Central memory CD8-positive, alpha-beta T cell (primary cell): ENCODE measurements around the gene SCAPER.
"Not testable (repeated sequence)": the region's sequence is repeated elsewhere in the genome, so short reads cannot be mapped to it uniquely, and the experiment has no call there.

Experiments
- ATAC-seq: fragments of 150-1000 bp; cut with Tn5 transposase; replicated peaks from 2 replicates; pipeline ENCODE4 v1.10.0; 2022; ENCODE audit warnings: mild to moderate bottlenecking, moderate FRiP score, moderate number of reproducible peaks; ENCODE audit not compliant: poor library complexity, severe bottlenecking; ENCODE audit errors: extremely low read depth
- DNase-seq, 2 donors: peaks; one replicate each; pipeline ENCODE4 v3.0.0; 2021; ENCODE audit warnings: low spot score in 2 of 2
- H3K27ac Mint-ChIP-seq: one replicate; pipeline ENCODE4 v1.8.0; 2022; ENCODE audit warnings: low read depth, mild to moderate bottlenecking, moderate library complexity, mixed read lengths
- H3K27me3 Mint-ChIP-seq: one replicate; pipeline ENCODE4 v1.8.0; 2022; ENCODE audit warnings: mixed read lengths
- H3K36me3 Mint-ChIP-seq: one replicate; pipeline ENCODE4 v1.8.0; 2022; ENCODE audit warnings: mild to moderate bottlenecking, moderate library complexity, mixed read lengths; ENCODE audit not compliant: insufficient read depth
- H3K4me1 Mint-ChIP-seq: one replicate; pipeline ENCODE4 v1.8.0; 2022; ENCODE audit warnings: mixed read lengths
- H3K4me3 Mint-ChIP-seq: one replicate; pipeline ENCODE4 v1.8.0; 2022; ENCODE audit warnings: mild to moderate bottlenecking, moderate library complexity, mixed read lengths
- H3K9me3 Mint-ChIP-seq: one replicate; pipeline ENCODE4 v1.8.0; 2022; ENCODE audit warnings: mixed read lengths

The SCAPER gene

DNA sequence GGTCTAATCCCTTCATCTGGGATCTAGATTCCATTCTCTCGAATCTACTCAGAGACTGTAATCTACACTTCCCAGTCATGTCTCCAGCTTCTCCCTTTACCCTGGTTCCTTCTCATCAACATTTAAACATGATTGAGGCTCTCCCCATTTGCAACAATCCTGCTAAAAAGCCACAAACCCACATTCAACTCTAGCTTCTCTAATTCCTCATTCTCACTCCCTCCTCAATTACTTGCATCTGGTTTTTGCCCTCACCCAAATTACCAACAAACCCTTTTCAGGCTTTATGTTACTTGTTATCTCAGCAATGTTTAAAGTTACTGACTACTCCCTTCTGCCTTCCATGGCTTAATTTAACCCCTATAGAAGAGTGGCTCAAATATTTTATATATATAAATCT lies 605.4 kb downstream of the SCAPER start:
- no peak for DNase-seq
- H3K27ac Mint-ChIP-seq, result no peak overlapping the region

DNA sequence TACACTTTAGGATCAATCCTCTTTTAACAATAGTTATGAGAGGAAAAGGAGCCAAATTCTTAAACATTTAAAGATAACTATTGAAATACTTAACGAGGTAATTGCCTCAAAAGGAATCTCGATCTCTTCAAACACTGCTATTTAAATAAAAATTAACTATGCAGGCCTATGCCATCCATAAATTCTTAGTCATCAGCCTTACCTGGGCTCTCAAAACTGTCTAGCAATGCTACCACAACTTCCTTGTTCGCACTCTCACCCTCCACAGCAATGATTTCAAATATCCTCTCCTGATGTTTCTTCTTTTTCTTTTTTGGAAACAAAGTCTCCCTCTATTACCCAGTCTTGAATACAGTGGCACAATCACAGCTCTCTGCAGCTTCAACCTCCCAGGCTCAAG lies 606.2 kb downstream of the SCAPER start:
- no peak for ATAC-seq
- Mint-ChIP-seq H3K4me3 (no peak overlapping the region), H3K27me3 (no peaks in the 10 kb centered on the region), H3K36me3 (peaks cover 4% of the 10 kb centered on the region), H3K9me3 (no peaks in the 10 kb centered on the region), H3K4me1 (peaks cover 19% of the 10 kb centered on the region), H3K27ac (no peak overlapping the region)
- DNase-seq, result no peak

More for the DNA sequence above, 605.4 kb downstream of the SCAPER start:
- ATAC-seq, result no peak
- Mint-ChIP-seq H3K9me3 (no peaks in the 10 kb centered on the region), H3K4me3 (no peak overlapping the region), H3K27me3 (no peaks in the 10 kb centered on the region), H3K4me1 (peaks cover 16% of the 10 kb centered on the region), H3K36me3 (peaks cover 2% of the 10 kb centered on the region)

DNA sequence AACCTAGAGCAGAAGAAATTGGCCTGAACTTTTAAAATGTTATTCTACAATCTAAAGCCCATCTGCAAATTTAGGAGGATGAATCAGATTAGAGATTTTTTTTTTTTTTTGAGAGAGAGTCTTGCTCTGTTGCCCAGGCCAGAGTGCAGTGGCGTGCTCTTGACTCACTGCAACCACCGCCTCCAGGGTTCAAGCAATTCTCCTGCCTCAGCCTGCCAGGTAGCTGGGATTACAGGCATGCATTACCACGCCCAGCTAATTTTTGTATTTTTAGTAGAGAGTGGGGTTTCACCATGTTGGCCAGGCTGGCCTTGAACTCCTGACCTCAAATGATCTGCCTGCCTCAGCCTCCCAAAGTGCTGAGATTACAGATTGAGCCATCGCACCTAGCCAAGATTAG lies 607.2 kb downstream of the SCAPER start:
- H3K4me1 Mint-ChIP-seq, result peaks cover 17% of the 10 kb centered on the region
- H3K4me3 Mint-ChIP-seq, H3K9me3 Mint-ChIP-seq, ATAC-seq, DNase-seq, H3K27me3 Mint-ChIP-seq, H3K27ac Mint-ChIP-seq, H3K36me3 Mint-ChIP-seq: not testable (repeated sequence)
